Islet precursor cell (in vitro differentiated cells): ENCODE measurements around the gene IFNA8.
"Not testable (repeated sequence)": the region's sequence is repeated elsewhere in the genome, so short reads cannot be mapped to it uniquely, and the experiment has no call there.

ENCODE experiments used
- DNase-seq: peaks from one replicate; pipeline ENCODE4 v3.0.0-alpha.2; 2018

Gene IFNA8

GRCh38 chr9:21408817-21409216 lies at the start of gene IFNA8:
IFNA8 (plus strand) TSS chr9:21409117; CDS start chr9:21409177, 60 bp downstream.
- no peak for DNase-seq

GRCh38 chr9:21362287-21362686 lies 46.6 kb upstream of the IFNA8 start:
- no peak for DNase-seq

GRCh38 chr9:21367169-21367568 lies 41.7 kb upstream of the IFNA8 start:
- DNase-seq, result not testable (repeated sequence)

GRCh38 chr9:21367957-21368356 lies 41.0 kb upstream of the IFNA8 start, which contains the start of gene IFNA13:
IFNA13 (minus strand) TSS chr9:21368057; CDS start chr9:21368010, 47 bp downstream.
- no peak for DNase-seq

GRCh38 chr9:21371467-21371866 lies 37.5 kb upstream of the IFNA8 start:
- not testable (repeated sequence) for DNase-seq

GRCh38 chr9:21381448-21382339 lies 27.2 kb upstream of the IFNA8 start:
- DNase-seq, result peak; percentile 55

- DNase-seq, result no peak
These were observed 25.3 kb upstream of the IFNA8 start for GRCh38 chr9:21383627-21384026.

- no peak for DNase-seq
These were observed 23.7 kb upstream of the IFNA8 start, which contains the start of gene IFNA2 for GRCh38 chr9:21385131-21385670. IFNA2 (minus strand) TSS chr9:21385398; CDS start chr9:21385329, 69 bp downstream.

GRCh38 chr9:21392270-21392669 lies 16.6 kb upstream of the IFNA8 start:
- DNase-seq, result peak; percentile 68

- peak; percentile 82 for DNase-seq
These were observed 12.9 kb upstream of the IFNA8 start for GRCh38 chr9:21395778-21396717.

- DNase-seq, result no peak
These were observed 9.9 kb upstream of the IFNA8 start for GRCh38 chr9:21398955-21399489.

- DNase-seq, result no peak
These were observed 9.0 kb upstream of the IFNA8 start for GRCh38 chr9:21399956-21400355.

GRCh38 chr9:21402386-21403251 lies 6.3 kb upstream of the IFNA8 start:
- DNase-seq, result peak; percentile 78

GRCh38 chr9:21404146-21404545 lies 4.8 kb upstream of the IFNA8 start:
- DNase-seq, result no peak

GRCh38 chr9:21412107-21412506 lies 3.2 kb downstream of the IFNA8 start:
- DNase-seq, result peak; percentile 58

- DNase-seq, result no peak
These were observed 4.2 kb downstream of the IFNA8 start for GRCh38 chr9:21413151-21413550.

- DNase-seq, result peak; percentile 53
These were observed 4.7 kb downstream of the IFNA8 start for GRCh38 chr9:21413624-21414023.

GRCh38 chr9:21414220-21414940 lies 5.5 kb downstream of the IFNA8 start:
- DNase-seq, result no peak

GRCh38 chr9:21415493-21416267 lies 6.8 kb downstream of the IFNA8 start:
- DNase-seq, result no peak

- no peak for DNase-seq
These were observed 19.3 kb downstream of the IFNA8 start for GRCh38 chr9:21428235-21428634.
